Measurements from ENCODE around the gene CDK10. TPM values are rescaled to one million over a fixed set of nuclear protein-coding genes. Genes with fewer than 3 reads are reported as not detected.

The CDK10 gene
- total and polyA plus RNA-seq, 2 experiments from 2014 or later: 76.3 to 142 TPM

DNA sequence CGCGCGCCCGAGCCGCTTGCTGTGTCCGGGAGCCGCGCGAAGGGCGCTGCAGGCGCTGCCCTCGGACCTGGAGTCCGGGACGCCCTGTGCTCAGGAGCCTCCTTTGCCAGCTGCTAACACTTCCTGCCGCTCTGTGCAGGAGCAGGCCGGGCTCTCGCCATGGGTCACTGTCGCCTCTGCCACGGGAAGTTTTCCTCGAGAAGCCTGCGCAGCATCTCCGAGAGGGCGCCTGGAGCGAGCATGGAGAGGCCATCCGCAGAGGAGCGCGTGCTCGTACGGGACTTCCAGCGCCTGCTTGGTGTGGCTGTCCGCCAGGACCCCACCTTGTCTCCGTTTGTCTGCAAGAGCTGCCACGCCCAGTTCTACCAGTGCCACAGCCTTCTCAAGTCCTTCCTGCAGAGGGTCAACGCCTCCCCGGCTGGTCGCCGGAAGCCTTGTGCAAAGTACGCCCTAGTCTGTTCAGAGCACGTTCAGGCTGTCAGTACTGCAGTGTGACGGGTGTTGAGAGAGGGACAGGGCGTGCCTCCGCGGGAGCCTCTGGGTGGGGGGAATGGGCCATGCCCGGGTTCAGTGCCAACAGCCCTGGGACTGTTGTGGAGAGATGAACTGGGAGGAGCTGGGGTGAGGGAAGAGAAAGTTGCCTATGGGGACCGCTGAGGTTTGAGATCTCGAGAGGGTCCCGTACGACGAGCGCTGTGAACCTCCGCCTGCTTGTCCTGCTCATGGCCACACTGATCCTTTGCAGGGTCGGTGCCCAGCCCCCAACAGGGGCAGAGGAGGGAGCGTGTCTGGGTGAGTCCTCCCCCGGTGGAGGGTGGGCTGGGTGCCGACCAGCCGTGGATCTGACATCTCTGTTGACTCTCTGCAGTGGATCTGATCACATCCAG lies 36.1 kb downstream of the CDK10 start:
- Histone ChIP-seq H3K27me3 (no peaks in the 10 kb centered on the region), H3K9me3 (ENCODE audit: low read depth) (no peaks in the 10 kb centered on the region), H3K36me3 (peaks cover 5% of the 10 kb centered on the region), H3K27ac (peak overlapping the region; percentile 96), H3K4me3 (peak overlapping the region; percentile 80), H3K4me1 (ENCODE audit: low read depth) (peaks cover 10% of the 10 kb centered on the region)
- TF ChIP-seq, protein P1, sequence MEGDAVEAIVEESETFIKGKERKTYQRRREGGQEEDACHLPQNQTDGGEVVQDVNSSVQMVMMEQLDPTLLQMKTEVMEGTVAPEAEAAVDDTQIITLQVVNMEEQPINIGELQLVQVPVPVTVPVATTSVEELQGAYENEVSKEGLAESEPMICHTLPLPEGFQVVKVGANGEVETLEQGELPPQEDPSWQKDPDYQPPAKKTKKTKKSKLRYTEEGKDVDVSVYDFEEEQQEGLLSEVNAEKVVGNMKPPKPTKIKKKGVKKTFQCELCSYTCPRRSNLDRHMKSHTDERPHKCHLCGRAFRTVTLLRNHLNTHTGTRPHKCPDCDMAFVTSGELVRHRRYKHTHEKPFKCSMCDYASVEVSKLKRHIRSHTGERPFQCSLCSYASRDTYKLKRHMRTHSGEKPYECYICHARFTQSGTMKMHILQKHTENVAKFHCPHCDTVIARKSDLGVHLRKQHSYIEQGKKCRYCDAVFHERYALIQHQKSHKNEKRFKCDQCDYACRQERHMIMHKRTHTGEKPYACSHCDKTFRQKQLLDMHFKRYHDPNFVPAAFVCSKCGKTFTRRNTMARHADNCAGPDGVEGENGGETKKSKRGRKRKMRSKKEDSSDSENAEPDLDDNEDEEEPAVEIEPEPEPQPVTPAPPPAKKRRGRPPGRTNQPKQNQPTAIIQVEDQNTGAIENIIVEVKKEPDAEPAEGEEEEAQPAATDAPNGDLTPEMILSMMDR (IDR thresholded peaks at IDR 0.05; ENCODE audit: low read depth, low read length): no peak
- DNase-seq (ENCODE audit: low read depth in 1 of 2, low spot score in 1 of 2): peak in 1 of 2 donors; percentile 63

DNA sequence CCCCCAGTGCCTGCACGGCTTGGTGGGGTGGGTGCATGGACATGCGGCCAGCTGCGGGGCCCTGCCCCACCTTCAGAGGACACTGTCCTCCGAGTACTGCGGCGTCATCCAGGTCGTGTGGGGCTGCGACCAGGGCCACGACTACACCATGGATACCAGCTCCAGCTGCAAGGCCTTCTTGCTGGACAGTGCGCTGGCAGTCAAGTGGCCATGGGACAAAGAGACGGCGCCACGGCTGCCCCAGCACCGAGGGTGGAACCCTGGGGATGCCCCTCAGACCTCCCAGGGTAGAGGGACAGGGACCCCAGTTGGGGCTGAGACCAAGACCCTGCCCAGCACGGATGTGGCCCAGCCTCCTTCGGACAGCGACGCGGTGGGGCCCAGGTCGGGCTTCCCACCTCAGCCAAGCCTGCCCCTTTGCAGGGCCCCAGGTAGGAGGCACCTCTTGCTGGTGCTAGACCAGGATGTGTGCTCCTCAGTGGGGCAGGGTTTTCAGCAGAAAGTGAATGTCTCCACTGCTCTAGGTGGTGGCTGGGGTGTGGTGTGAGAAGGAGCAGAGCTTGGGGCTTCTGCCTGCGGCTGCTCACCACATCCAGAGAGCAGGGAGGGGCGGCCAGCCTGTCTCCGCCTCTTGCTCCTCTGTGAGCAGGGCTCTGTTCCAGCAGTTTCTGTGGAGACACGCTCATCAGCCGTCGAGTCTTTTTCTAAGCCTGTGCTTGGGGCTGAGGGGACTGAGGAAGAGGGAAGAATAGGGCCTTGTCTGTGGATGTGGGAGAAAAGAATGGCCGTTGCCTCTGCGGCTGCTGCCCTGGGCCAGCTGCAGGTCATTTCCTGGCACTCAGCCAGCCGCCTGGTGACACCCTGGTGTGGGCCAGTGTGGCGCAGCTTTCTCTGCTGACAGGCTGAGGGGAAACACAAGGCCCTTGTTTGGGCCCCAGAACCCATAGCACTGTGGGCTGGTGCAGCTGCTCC lies 37.1 kb downstream of the CDK10 start:
- no peak overlapping the region for H3K4me3 ChIP-seq
- peaks cover 5% of the 10 kb centered on the region for H3K36me3 ChIP-seq
- DNase-seq (ENCODE audit: low read depth in 1 of 2, low spot score in 1 of 2): peak in 1 of 2 donors; percentile 36
- H3K27me3 ChIP-seq: no peaks in the 10 kb centered on the region
- H3K4me1 ChIP-seq (ENCODE audit: low read depth): peaks cover 10% of the 10 kb centered on the region
- TF ChIP-seq, protein P1 (IDR thresholded peaks at IDR 0.05; ENCODE audit: low read depth, low read length): no peak
- no peak overlapping the region for H3K27ac ChIP-seq
- no peaks in the 10 kb centered on the region for H3K9me3 ChIP-seq (ENCODE audit: low read depth)

DNA sequence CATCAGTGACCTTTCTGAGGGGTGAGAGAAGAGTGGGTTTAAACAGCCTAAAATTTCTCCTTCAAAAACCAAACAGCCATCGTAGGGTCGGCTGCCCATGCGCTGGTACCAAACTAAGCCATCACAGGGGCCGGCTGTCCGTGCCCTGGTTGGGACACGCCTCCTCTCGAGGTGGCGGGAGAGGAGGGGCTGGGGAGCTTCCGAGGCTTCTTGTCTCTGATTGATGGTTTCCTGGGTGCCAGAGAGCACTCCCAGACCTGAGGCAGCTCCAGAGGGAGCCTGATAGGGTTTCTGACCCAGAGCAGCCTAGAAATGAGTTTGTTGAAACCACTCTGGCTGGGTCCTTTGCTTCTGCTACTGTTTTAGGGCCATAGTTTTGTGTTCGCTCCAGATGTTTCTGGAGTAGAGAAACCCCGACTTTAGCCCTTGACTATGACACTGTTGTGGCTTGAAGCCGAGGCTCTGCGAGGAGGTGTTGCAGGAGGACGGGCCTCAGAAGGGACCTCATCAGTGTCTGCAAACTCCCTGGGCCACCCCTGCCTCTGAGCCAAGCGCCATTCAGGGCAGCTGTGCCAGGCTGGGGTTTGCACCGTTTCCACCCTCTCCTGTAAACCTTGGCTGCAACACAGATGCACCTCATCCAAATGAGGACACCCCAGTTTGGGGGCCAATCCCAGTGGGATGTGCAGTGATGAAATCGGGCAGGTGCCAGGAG lies 41.1 kb downstream of the CDK10 start:
- H3K4me3 ChIP-seq: no peak overlapping the region
- H3K27me3 ChIP-seq: no peaks in the 10 kb centered on the region
- H3K4me1 ChIP-seq (ENCODE audit: low read depth): peaks cover 6% of the 10 kb centered on the region
- DNase-seq (ENCODE audit: low read depth in 1 of 2, low spot score in 1 of 2): no peak
- TF ChIP-seq, protein P1 (IDR thresholded peaks at IDR 0.05; ENCODE audit: low read depth, low read length): no peak
- H3K9me3 ChIP-seq (ENCODE audit: low read depth): no peaks in the 10 kb centered on the region
- peaks cover 25% of the 10 kb centered on the region for H3K36me3 ChIP-seq
- H3K27ac ChIP-seq: no peak overlapping the region

DNA sequence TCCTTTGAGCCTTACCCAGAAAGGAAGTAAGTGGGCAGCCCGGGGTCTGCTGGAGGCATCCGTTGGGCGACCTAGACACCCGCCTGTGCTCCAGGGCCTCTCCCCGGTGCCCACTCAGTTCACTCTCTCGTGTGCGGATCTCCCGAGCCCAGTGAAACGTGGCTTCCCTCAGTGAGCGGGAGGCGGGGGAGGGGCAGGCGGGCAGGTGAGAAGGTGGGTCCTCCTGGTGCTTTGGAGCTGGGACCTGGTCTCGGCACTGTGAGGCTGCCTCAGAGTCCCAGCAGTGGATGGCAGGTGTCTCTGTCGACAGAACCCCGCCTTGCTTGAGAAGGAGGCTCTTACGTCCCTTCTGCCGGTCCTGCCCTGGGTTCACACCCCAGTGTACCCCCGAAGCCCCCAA lies 42.8 kb downstream of the CDK10 start:
- Histone ChIP-seq H3K4me1 (ENCODE audit: low read depth) (peaks cover 3% of the 10 kb centered on the region), H3K27me3 (no peaks in the 10 kb centered on the region), H3K27ac (no peak overlapping the region), H3K36me3 (peaks cover 35% of the 10 kb centered on the region), H3K9me3 (ENCODE audit: low read depth) (no peaks in the 10 kb centered on the region), H3K4me3 (no peak overlapping the region)
- DNase-seq (ENCODE audit: low read depth in 1 of 2, low spot score in 1 of 2): no peak
- TF ChIP-seq, protein P1 (IDR thresholded peaks at IDR 0.05; ENCODE audit: low read depth, low read length): no peak

All from cardiac muscle cell (in vitro differentiated cells and primary cell).